NCI-H1417 treated with DMSO at 0.1 percent for 48 hours (cell line): ENCODE measurements around the gene ABLIM2.

Source experiments
- DNase-seq: peaks from one replicate; lab custom pipeline; 2025; lab: John Stamatoyannopoulos, UW

The ABLIM2 gene

DNA sequence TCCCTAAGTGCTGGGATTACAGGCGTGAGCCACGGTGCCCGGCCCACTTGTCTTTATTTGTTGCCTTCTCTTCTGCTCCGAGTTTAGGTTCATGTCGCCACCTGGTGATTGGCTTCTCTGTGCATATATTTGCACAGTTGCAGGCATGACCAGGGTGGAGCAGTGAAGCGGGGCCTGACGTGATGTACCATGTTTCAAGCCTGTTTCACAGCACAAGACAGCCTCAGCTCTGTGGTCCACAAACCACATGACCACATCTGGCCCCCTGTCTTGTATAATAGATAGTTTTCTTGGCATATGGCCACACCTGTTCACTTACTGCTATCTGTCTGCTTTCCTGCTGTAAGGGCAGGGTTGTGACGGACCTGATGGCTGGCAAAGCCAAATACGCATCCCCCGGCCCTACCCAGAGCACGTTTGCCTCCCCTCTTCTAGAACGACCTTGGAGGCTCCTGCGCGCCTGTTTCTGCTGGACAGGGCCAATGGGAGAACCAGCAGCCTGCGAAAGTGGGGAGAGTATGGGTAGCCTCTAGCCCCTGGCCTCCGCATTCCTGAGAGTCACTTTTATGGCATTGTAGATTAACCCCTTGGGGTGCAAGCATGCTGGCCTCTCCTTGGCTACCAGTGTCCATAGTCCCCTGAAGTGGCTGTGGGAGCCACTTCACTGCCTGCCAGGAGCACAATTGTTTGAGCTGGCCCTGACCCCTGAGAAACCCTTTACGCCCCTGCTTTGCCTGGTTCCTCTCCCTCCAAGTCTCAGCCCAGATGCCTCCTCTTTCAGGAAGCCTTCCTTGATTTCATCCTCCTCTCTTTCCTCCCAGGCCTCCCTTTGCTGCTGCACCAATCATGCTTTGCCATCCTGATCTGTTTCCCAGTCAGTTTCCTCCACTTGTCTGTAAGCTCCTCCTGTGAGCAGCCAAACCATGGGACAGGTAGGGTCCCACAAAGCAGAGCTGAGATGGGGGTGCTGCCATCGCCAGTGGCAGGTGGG lies 34.4 kb upstream of the ABLIM2 start:
- peak; percentile 34 for DNase-seq

GRCh38 chr4:8191136-8191747 lies 32.6 kb upstream of the ABLIM2 start:
- DNase-seq, result no peak

DNA sequence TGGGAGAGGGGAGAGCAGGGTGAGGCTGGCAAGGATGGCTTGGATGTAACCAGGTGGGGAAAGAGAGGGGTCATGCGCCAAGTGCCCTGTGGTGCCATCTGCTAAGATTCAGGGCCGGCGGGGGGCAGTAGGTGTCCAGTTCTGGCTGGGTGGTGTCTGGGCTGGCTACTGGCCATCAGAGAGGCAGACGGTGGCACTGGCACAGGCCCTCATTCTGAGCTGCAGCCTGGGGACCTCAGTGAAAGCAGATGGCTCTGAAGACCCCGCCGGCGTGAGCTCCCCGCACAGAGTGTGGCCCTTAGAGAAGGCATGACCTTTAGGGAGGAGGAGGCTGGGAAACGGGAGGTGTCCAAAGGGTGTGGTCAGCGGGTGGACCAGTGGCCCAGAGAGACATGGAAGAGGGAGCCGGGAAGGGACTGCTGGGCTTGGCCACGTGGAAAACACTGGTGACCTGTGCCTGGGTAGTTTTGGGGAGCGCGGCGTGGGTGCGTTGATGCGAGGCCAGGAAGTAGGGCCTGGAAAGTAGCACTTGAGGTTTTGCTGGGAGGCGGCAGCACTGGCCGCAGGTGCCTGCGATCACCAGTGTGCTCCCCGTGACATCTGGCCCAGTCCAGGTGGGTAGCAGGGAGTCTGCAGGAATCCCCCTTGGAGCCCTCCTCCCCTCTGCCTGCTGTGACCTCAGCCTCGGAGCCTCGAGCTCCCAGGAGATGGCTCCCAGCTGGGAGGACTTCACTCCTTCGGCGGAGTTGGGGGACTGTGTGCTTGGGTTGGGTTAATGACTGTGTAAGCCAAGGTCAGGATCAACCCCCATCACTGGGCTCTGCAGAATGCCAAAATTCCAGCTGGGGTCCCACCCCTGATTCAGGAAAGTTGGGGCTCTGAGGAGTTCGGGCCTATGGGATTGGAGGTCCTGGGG lies 31.2 kb upstream of the ABLIM2 start:
- no peak for DNase-seq

DNA sequence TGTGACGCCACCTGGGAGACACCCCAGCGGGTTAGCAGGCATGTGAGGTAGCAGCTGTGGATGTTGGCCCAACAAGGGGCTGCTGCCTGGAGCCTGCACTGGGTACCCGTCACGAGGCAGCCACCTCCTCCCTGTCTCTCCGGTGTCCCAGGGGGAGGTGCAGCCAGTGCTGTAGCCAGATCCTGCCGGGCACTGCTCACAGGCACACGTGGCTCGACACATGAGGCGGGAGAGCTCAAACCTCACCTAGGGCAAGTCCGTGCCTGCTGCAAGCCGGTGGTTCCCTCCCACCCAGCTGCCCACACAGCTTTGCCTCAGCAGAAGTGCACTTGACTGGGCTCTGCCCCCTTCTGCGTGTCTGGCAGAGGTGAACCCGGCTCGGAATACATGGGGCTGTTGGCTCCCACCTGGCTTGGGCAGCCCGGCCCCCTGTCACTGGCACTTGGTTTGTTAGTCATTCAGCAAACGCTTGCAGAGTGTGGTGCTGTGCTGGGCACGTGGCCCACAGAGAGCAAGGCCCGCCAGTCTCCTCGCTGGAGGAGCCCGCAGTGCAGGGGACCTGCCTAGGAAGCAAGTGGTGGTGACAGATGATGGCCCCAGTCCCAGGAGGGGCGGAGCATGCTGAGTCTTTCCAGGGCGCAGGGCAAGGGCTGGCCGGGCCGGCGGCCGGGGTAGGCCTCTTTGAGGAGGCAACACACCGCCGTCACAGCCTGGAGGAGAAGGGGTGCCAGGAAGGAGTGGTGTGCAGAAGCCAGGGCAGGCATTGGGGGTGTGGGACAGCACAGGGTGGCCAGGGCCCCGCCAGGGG lies 30.3 kb upstream of the ABLIM2 start:
- peak; percentile 59 for DNase-seq

- DNase-seq, result no peak
Measured at GRCh38 chr4:8188085-8188484, 29.5 kb upstream of the ABLIM2 start.

GRCh38 chr4:8185930-8186329 lies 27.3 kb upstream of the ABLIM2 start:
- DNase-seq, result no peak

- no peak for DNase-seq
Measured at GRCh38 chr4:8185295-8185694, 26.7 kb upstream of the ABLIM2 start.

- no peak for DNase-seq
Measured at GRCh38 chr4:8184061-8184460, 25.4 kb upstream of the ABLIM2 start.

DNA sequence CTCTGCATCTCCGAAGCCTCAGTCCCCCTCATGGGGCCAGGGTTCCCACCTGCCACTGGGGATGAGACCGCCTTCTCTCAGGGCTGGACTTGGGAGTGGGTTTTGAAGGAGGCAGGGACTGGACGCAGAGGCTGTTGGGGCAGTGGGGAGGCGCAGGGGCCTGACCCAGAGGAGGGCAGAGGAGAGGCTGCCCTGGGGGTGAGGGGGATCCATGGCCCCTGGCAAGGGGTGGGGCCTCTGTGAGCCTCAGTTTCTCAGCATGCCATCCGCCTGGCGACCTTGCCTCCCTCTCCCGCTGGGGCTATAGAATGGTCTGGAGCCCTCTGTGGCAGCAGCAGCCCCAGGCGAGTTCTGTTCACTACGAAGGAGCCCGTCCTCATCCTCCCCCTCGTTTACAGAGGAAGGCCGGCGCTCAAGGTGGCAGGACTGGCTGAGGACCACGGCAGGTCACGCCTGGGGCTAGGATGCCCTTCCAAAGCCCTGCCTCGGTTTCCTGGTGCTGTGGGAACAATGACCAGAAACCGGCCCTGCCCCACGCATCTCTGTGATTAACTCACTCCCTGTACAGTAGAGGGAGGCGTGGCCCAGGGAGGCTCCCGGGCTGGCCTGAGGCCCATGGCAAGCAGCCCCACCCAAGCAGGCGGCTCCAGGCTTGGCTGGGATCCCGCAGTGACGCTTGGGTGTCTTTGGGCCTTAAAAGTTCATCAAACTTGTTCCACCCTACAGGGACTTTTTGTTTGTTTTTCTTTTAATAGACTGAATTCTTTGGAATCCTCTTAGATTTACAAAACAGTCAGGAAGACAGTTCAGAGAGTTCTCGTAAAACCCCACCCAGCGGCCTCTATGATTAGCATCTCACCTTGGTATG lies 24.5 kb upstream of the ABLIM2 start:
- no peak for DNase-seq

GRCh38 chr4:8182294-8182693 lies 23.7 kb upstream of the ABLIM2 start:
- DNase-seq, result no peak

DNA sequence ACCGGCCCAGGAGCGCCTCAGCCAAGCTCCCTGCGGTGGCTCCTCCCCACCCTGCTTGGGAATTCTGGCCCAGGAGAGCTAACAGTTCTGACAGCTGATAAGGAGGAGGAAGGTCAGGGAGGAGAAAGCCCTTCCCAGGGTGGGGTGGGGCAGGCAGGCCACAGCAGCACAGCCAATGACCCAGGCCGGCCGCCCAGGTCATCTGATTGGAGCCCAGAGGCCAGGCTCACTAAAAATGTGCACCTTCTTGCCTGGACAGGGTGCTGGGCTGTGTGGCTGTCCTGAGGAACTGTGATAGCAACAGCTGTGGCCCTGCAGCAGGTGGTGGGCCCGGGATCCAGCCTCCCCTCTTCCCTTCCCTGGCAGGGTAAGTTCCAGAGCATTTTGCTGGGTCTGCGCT lies 23.2 kb upstream of the ABLIM2 start:
- DNase-seq, result no peak

DNA sequence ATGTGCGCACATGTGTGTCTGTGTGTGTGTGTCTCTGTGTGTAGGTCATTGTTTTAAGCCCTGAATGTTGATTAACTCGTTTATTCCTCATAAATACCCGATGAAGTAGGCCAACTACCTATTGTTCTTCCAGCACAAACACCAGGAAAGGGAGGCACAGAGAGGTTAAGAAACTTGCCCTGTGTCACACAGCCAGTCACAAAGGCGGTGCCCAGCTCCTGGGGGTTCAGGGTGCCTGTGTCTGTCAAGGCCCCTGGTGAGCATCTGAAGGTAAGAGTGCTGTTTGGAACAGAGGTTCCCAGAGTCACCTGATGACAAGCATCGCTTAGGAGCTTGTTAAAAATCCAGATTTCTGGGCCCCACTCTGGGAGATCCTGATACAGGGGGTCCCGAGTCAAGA lies 22.5 kb upstream of the ABLIM2 start:
- DNase-seq, result no peak

DNA sequence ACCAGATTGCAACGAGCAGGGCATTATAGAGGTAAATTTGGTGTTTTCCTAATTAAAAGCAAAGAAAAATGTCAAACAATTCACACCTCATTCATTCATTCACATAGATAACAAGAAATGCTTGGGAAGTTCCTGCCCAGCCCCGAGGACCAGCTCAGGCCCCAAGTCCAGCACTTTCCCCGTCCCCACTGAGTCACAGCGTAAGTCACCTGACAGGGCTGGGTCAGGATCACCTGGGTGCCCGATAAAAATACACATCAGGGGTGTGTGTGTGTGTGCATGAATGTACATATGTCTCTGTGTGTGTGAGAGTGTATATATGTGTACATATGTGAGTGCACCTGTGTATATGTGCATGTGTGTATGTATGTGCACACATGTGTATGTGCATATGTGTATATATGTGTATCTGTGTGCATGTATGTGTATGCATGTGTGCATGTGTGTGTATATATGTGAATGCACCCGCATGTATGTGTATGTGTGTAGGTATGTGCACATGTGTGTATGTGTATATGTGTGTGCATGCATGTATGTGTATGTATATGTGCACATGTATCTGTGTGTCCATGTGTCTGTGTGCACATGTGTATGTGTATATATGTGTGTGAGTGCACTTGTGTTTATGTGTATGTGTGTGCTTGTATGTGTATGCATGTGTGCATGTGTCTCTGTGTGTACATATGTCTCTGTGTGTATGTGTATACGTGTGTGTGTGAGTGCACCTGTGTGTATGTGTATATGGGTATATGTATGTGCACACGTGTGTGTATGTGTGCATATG lies 21.9 kb upstream of the ABLIM2 start:
- DNase-seq, result no peak

DNA sequence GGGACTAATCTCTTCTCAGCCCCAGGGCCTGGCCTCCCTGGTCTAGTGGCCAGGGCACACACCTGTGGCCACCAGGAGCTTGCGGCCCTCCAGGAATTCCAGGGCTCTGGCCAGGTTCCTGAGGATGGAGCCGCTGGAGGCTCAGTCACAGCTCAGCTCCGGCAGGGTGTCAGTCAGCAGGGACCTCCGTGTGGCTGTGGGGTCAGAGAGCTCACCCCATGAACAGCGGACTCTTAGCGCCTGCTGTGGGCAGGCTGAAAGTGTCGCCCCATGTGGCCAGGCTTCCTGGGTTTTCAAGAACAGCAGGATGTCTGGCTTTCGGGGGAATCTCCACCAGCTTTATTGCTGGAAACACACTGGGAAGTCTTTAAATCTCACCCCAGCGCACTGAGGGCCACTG lies 21.2 kb upstream of the ABLIM2 start:
- DNase-seq, result no peak

DNA sequence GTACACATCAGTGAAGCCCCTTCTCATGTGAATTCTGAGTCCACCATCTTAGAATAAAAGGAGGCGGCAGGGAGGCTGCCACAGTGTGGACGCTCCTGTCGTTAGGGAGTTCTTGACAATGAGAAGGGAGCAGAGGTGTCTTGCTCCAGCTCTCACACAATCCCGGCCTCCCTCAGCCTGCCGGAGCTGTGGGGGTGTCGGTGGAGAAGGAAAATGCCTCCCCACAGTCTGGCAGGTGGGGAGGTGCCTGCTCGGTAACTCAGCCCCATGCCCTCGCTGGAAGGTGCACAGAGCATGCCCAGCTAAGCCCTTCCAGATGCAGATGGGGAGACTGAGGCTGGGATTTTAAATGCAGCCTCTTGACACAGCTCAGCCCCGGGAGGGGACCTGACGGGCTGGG lies 20.5 kb upstream of the ABLIM2 start:
- no peak for DNase-seq

DNA sequence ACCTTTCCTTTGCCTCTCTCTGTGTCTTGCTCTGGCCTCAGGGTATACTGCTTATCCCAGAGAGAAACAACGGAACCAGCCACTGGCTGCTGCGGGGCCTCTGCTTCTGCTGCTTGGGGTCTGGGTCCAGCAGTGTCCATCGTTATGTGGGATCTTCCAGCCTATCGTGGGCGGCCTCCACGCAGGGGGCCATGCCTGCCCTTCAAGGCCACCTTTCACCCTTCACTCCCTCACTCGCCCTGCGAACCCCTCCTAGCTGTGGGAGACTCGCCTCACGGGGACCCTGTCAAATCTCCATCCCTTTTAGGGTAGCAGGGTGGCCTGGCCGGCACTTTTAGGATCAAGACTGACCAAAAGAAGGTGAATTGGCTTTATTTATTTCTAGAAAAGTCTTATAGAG lies 19.3 kb upstream of the ABLIM2 start:
- no peak for DNase-seq

DNA sequence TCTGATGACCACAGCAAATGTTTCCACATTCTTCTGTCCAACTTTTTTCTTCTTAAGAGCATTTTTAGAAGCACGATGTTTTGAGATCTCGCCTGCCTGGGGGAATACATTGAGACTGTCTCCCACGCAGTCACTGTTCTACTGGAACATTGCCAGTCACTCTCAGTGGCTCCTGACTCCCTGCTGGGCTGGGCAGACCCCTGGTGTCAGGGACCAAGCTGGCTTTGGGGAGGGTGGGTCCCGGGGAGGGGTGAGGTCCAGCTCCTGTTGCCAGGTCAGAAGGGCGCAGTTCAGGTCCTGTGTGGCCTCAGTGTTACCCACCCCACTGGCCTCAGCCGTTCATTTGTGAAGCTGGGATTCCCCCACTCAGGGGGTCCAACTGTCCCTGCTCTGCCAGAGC lies 18.9 kb upstream of the ABLIM2 start:
- DNase-seq, result no peak

- DNase-seq, result peak; percentile 16
Measured at GRCh38 chr4:8176547-8177399, 18.2 kb upstream of the ABLIM2 start.

- no peak for DNase-seq
Measured at GRCh38 chr4:8175686-8176085, 17.1 kb upstream of the ABLIM2 start.
